Common myeloid progenitor, CD34-positive (primary cell): ENCODE measurements around the gene PDF.
"Not testable (repeated sequence)": the region's sequence is repeated elsewhere in the genome, so short reads cannot be mapped to it uniquely, and the experiment has no call there.

Source experiments
- CTCF ChIA-PET: fragments of 350-600 bp; sonication (Branson Sonifier 250); formaldehyde crosslinking; loops from one replicate; lab custom pipeline; 2021; ENCODE audit warnings: antibody characterized with exemption; lab: Charles Lee
- POLR2A ChIA-PET: fragments of 350-600 bp; sonication (Branson Sonifier 250); formaldehyde crosslinking; loops from one replicate; lab custom pipeline; 2021; ENCODE audit warnings: antibody characterized with exemption; lab: Charles Lee
- DNase-seq, 3 donors: peaks; one replicate each; pipeline versions ENCODE4 v3.0.0 to v3.0.0-alpha.2; 2013
- H3K27ac ChIP-seq, 2 experiments: 1 replicate in 1 of 2; 2 replicates in 1 of 2; pipeline ENCODE4 v1.7.0; 2013; ENCODE audit warnings: inconsistent platforms in 2 of 2, low read length in 2 of 2, mild to moderate bottlenecking in 2 of 2, low read depth in 1 of 2, moderate library complexity in 1 of 2; ENCODE audit not compliant: severe bottlenecking in 2 of 2, insufficient read depth in 1 of 2, poor library complexity in 1 of 2
- H3K27me3 ChIP-seq, 5 experiments: replicated peaks in 2 of 5; 1 replicate in 3 of 5; 2 replicates in 2 of 5; pipeline versions ENCODE4 v1.6.1 to v1.7.0; 2013; ENCODE audit warnings: low read length in 4 of 5, mild to moderate bottlenecking in 2 of 5, moderate library complexity in 2 of 5, inconsistent platforms in 1 of 5; ENCODE audit not compliant: insufficient read depth in 5 of 5, control insufficient read depth in 4 of 5
- H3K36me3 ChIP-seq, 4 experiments: 1 replicate in 2 of 4; 2 replicates in 2 of 4; pipeline versions ENCODE4 v1.6.1 to v1.7.0; 2013; ENCODE audit warnings: low read length in 3 of 4, control low read depth in 1 of 4, mild to moderate bottlenecking in 1 of 4; ENCODE audit not compliant: control insufficient read depth in 4 of 4, insufficient read depth in 4 of 4
- H3K4me1 ChIP-seq, 4 experiments: 1 replicate in 3 of 4; 2 replicates in 1 of 4; pipeline versions ENCODE4 v1.6.1 to v1.7.1; 2013; ENCODE audit warnings: low read length in 3 of 4, mild to moderate bottlenecking in 3 of 4, control low read depth in 1 of 4, inconsistent platforms in 1 of 4, moderate library complexity in 1 of 4; ENCODE audit not compliant: control insufficient read depth in 4 of 4, insufficient read depth in 4 of 4; ENCODE audit errors: control extremely low read depth in 1 of 4
- H3K4me3 ChIP-seq, 7 experiments: 1 replicate in 4 of 7; 2 replicates in 3 of 7; pipeline versions ENCODE4 v1.5.1 to v1.7.0; 2013; ENCODE audit warnings: mild to moderate bottlenecking in 7 of 7, low read length in 6 of 7, moderate library complexity in 6 of 7, inconsistent platforms in 2 of 7, low read depth in 2 of 7, control low read depth in 1 of 7; ENCODE audit not compliant: insufficient read depth in 4 of 7, control insufficient read depth in 1 of 7; ENCODE audit errors: extremely low read depth in 1 of 7
- H3K9me3 ChIP-seq, 5 experiments: 1 replicate in 4 of 5; 2 replicates in 1 of 5; pipeline versions ENCODE4 v1.6.1 to v1.7.1; 2013; ENCODE audit warnings: low read length in 4 of 5, mild to moderate bottlenecking in 2 of 5, inconsistent platforms in 1 of 5, low read depth in 1 of 5, moderate library complexity in 1 of 5; ENCODE audit not compliant: control insufficient read depth in 4 of 5, insufficient read depth in 2 of 5; ENCODE audit errors: control extremely low read depth in 1 of 5
- WGBS: methylation state at CpG from one replicate; pipeline ENCODE4 v1.1.5; 2013; ENCODE audit not compliant: insufficient coverage; 5-methylcytosine and 5-hydroxymethylcytosine counted together

PDF gene

DNA sequence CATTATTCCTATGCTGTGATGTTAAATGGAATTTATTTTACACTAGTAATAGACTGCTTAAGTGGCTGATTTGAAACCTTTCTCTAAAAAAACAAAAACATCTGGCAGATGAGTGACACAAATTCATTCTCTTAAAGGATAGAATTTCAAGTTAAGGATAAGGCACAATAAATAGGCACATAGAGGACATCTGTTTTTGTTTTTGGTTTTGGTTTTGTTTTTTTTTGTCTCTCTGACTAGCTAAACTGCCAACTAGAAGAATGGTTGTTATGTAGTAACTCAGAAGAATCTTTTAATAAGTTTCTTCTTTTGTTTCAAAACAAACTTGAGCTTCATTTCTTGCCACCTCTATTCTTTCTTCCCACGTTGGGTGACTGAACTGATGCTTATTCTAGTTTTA lies 24.4 kb downstream of the PDF start:
- WGBS, result no CpG with 5 or more reads among the region's 1 CpG
- POLR2A ChIA-PET, result no interaction called here
- H3K27me3 ChIP-seq, result no peaks in the 10 kb centered on the region
- H3K4me1 ChIP-seq, result peaks cover 0 to 8% (median 4%) of the 10 kb centered on the region in 4 experiments
- H3K27ac ChIP-seq, result no peak overlapping the region
- H3K9me3 ChIP-seq, result no peaks in the 10 kb centered on the region
- CTCF ChIA-PET, result no interaction called here
- DNase-seq, result no peak
- H3K4me3 ChIP-seq, result no peak overlapping the region
- H3K36me3 ChIP-seq, result no peaks in the 10 kb centered on the region

DNA sequence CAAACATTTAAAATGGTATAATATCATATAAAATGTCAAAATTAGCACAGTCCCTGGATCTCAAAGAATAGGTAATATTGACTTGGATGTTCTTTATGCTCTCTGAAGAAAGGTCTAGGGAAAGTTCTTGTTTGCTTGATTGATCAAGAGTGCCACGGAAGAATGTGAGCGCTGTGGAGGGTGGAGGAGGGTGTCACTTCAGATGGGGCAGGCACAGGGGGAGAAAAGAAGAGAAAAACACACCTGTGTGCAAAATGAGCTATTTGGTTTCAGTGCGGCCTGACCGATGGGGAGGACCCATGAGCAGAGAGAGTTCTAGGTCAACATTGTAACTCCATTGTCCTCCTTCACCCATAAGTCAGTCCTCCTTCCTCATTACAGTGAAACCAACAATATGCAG lies 28.1 kb downstream of the PDF start:
- H3K4me1 ChIP-seq, result peaks cover 0 to 4% (median 2%) of the 10 kb centered on the region in 4 experiments
- no peaks in the 10 kb centered on the region for H3K9me3 ChIP-seq
- WGBS, result 100% methylated on average over 4 of the region's 4 CpGs
- ChIA-PET POLR2A (interaction anchor here (0.5 kb wide), 1 partner anchor 27 kb away, joined by 3 read pairs; no protein-coding TSS in a partner anchor), CTCF (interaction anchor here (0.6 to 1.0 kb wide), 3 partner anchors 8 to 1190 kb away, joined by 3 to 4 read pairs (median 3); no protein-coding TSS in a partner anchor)
- H3K4me3 ChIP-seq, result no peak overlapping the region
- H3K27me3 ChIP-seq, result no peaks in the 10 kb centered on the region
- no peak overlapping the region for H3K27ac ChIP-seq
- DNase-seq, result no peak
- H3K36me3 ChIP-seq, result no peaks in the 10 kb centered on the region

DNA sequence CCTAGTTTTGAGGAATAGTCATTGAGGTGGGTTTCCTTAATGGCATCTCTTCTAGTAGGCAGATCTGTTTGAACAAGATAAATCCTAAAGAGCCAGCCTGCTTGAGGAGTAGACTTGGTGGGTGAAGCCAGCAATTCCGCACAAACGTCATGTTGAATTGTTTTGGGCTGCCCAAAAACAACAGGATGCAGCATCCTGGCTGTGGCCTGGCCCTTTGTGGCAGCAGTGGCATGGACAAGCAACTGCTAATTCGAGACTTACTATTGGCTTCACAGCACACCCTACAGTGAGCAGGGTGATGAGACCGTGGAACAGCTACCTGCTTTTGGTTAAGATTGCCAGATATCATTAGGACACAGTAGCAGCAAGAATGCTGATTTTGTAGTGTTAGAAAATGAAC lies 28.5 kb downstream of the PDF start:
- Histone ChIP-seq H3K27me3 (no peaks in the 10 kb centered on the region), H3K9me3 (no peaks in the 10 kb centered on the region), H3K27ac (no peak overlapping the region), H3K36me3 (no peaks in the 10 kb centered on the region), H3K4me3 (no peak overlapping the region), H3K4me1 (peaks cover 0 to 4% (median 2%) of the 10 kb centered on the region in 4 experiments)
- 97% methylated on average over 4 of the region's 4 CpGs for WGBS
- POLR2A ChIA-PET, result no interaction called here
- no peak for DNase-seq
- CTCF ChIA-PET, result interaction anchor here (0.6 kb wide), 2 partner anchors 151 to 1190 kb away, joined by 3 to 4 read pairs; no protein-coding TSS in a partner anchor

DNA sequence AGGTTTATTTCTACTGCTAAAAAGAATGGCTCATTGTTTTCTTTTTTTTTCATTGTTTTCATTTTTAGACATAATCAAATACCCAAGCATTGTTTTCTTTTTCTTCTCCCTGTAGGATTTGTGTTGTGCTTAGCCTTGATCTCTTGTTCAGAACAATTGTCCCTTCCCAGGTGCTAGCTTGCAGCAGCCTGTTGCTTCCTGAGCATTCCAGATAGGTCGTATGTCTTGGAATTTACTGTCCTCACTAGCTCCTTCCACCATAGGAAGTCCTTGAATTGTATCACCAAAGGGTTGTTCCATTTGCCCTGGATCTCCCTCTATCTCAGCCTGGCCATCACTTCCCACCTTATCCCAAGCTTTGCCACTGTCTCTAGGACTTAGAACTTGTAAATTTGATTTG lies 29.2 kb downstream of the PDF start:
- peaks cover 0 to 4% (median 2%) of the 10 kb centered on the region in 4 experiments for H3K4me1 ChIP-seq
- DNase-seq, result no peak
- no peaks in the 10 kb centered on the region for H3K9me3 ChIP-seq
- H3K27me3 ChIP-seq, result no peaks in the 10 kb centered on the region
- no peak overlapping the region for H3K27ac ChIP-seq
- 85% methylated on average over 1 of the region's 1 CpG for WGBS
- POLR2A ChIA-PET, result no interaction called here
- CTCF ChIA-PET, result interaction anchor here (0.6 kb wide), 1 partner anchor 150 kb away, joined by 4 read pairs; no protein-coding TSS in a partner anchor
- no peaks in the 10 kb centered on the region for H3K36me3 ChIP-seq
- no peak overlapping the region for H3K4me3 ChIP-seq

DNA sequence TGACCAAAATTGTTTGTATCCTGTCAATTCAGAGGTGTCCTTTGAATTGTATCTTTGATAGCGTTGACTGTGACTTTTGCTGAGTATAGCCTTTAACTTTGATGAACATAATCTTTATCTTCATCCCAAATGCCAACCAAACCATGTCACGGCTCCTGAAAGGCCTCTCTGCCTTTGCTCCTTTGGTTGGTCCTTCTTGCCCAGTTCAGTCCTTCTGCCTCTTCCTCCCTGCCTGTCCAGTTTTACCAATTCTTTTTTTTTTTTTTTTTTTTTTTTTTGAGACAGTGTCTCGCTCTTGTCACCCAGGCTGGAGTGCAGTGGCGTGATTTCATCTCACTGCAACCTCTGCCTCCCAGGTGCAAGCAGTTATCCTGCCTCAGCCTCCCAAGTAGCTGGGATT lies 32.1 kb downstream of the PDF start:
- no peak for DNase-seq
- Histone ChIP-seq H3K27ac (no peak overlapping the region), H3K4me3 (no peak overlapping the region), H3K9me3 (no peaks in the 10 kb centered on the region), H3K4me1 (no peaks in the 10 kb centered on the region), H3K36me3 (no peaks in the 10 kb centered on the region), H3K27me3 (no peaks in the 10 kb centered on the region)
- CTCF ChIA-PET, result no interaction called here
- POLR2A ChIA-PET, result no interaction called here
- whole genome bisulfite sequencing, result 100% methylated on average over 1 of the region's 4 CpGs

DNA sequence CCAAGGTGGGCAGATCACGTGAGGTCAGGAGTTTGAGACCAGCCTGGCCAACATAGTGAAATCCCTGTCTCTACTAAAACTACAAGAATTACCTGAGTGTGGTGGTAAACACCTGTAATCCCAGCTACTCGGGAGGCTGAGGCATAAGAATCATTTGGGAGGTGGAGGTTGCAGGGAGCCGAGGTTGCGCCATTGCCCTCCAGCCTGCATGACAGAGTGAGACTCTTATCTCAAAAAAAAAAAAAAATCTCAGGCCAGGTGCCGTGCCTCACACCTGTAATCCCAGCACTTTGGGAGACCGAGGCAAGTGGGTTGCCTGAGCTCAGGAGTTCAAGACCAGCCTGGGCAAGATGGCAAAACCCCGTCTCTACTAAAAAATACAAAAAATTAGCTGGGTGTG lies 33.6 kb downstream of the PDF start:
- CTCF ChIA-PET, result interaction anchor here (1.0 to 1.5 kb wide), 2 partner anchors 11 to 147 kb away, joined by 3 read pairs; no protein-coding TSS in a partner anchor

DNA sequence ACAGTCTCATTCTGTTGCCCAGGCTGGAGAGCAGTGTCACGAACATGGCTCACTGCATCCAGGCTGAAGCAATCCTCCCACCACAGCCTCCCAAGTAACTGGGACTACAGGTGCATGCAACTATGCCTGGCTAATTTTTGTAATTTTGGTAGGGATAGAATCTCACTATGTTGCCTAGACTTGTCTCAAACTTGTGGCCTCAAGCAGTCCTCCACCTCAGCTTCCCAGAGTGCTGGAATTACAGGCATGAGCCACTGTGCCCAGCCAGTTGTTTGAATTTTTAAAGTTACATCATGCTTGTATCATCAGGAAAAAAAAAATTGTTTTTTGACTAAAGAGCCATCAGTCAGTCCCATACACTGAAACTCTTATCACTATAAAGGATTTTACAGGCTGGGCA lies 36.3 kb downstream of the PDF start:
- ChIA-PET POLR2A (no interaction called here), CTCF (no interaction called here)
- WGBS, result 100% methylated on average over 1 of the region's 1 CpG

More for the DNA sequence above, 33.6 kb downstream of the PDF start:
- H3K9me3 ChIP-seq, H3K27me3 ChIP-seq, H3K4me1 ChIP-seq, DNase-seq, H3K27ac ChIP-seq, H3K4me3 ChIP-seq, H3K36me3 ChIP-seq: not testable (repeated sequence)
- WGBS, result 93% methylated on average over 3 of the region's 7 CpGs
- POLR2A ChIA-PET, result interaction anchor here (0.6 kb wide), 1 partner anchor 93 kb away, joined by 4 read pairs; no protein-coding TSS in a partner anchor

More for the DNA sequence above, 36.3 kb downstream of the PDF start:
- Histone ChIP-seq H3K27me3 (no peaks in the 10 kb centered on the region), H3K36me3 (no peaks in the 10 kb centered on the region), H3K4me3 (no peak overlapping the region), H3K4me1 (no peaks in the 10 kb centered on the region), H3K9me3 (no peaks in the 10 kb centered on the region), H3K27ac (no peak overlapping the region)
- DNase-seq, result no peak
